Smooth muscle cell (in vitro differentiated cells): ENCODE data around the gene ZYG11B. TPM values are rescaled to one million over a fixed set of nuclear protein-coding genes. Genes with fewer than 3 reads are reported as not detected.
"Not testable (repeated sequence)": the region's sequence is repeated elsewhere in the genome, so short reads cannot be mapped to it uniquely, and the experiment has no call there.

Experiments
- DNase-seq: peaks from one replicate; lab custom pipeline; 2025; ENCODE audit not compliant: unreplicated experiment; lab: John Stamatoyannopoulos, UW
- H2AFZ ChIP-seq: fragments of 200-600 bp; sonication (generic); 2 replicates; pipeline ENCODE4 v1.6.0; 2016; ENCODE audit warnings: antibody characterized with exemption, low read depth, mild to moderate bottlenecking
- H3F3A ChIP-seq: fragments of 200-600 bp; sonication (generic); 2 replicates; pipeline ENCODE4 v1.6.0; 2017; ENCODE audit warnings: antibody characterized with exemption, low read depth
- H3K27ac ChIP-seq: fragments of 200-600 bp; sonication (generic); 2 replicates; pipeline ENCODE4 v1.5.1; 2016; ENCODE audit warnings: low read depth, mild to moderate bottlenecking
- H3K27me3 ChIP-seq: fragments of 200-600 bp; sonication (generic); 2 replicates; pipeline ENCODE4 v1.6.1; 2016; ENCODE audit warnings: low read depth, mild to moderate bottlenecking
- H3K36me3 ChIP-seq: fragments of 200-600 bp; sonication (generic); 2 replicates; pipeline ENCODE4 v1.5.1; 2016; ENCODE audit warnings: low read depth
- H3K4me1 ChIP-seq: fragments of 200-600 bp; sonication (generic); 2 replicates; pipeline ENCODE4 v1.5.1; 2016; ENCODE audit warnings: low read depth
- H3K4me2 ChIP-seq: fragments of 200-600 bp; sonication (generic); 2 replicates; pipeline ENCODE4 v1.6.0; 2016; ENCODE audit warnings: mild to moderate bottlenecking
- H3K4me3 ChIP-seq: fragments of 200-600 bp; sonication (generic); 2 replicates; pipeline ENCODE4 v1.5.1; 2016; ENCODE audit warnings: mild to moderate bottlenecking
- H3K79me2 ChIP-seq: fragments of 200-600 bp; sonication (generic); 2 replicates; pipeline ENCODE4 v1.6.0; 2016; ENCODE audit warnings: low read depth, mild to moderate bottlenecking
- H3K9ac ChIP-seq: fragments of 200-600 bp; sonication (generic); 2 replicates; pipeline ENCODE4 v1.6.0; 2016; ENCODE audit warnings: low read depth
- H3K9me3 ChIP-seq: fragments of 200-600 bp; sonication (generic); replicated peaks from 2 replicates; pipeline ENCODE4 v1.5.1; 2016; ENCODE audit warnings: low read depth
- H4K20me1 ChIP-seq: fragments of 200-600 bp; sonication (generic); 2 replicates; pipeline ENCODE4 v1.6.0; 2016; ENCODE audit warnings: low read depth
- WGBS: methylation state at CpG from one replicate; pipeline ENCODE4 v1.1.7; 2016; ENCODE audit warnings: low lambda C conversion rate; 5-methylcytosine and 5-hydroxymethylcytosine counted together
- polyA plus RNA-seq: library from polyadenylated mRNA; unstranded; fragments of >200 nt; fragmentation: Nextera tagmentation; extraction: Ambion mirVana; gene quantifications from 2 replicates; pipeline ENCODE4 v1.2.1, GENCODE V29; 2016
- total RNA-seq: library from RNA; depleted of rRNA; stranded (reverse); fragments of >200 nt; gene quantifications from 2 replicates; pipeline ENCODE4 v1.2.3, GENCODE V29; 2014
- TF ChIP-seq, protein P1 (sequence below): fragments of 200-600 bp; sonication (generic); IDR thresholded peaks from 2 replicates; pipeline ENCODE4 v1.5.1; 2017; ENCODE audit warnings: borderline replicate concordance, mild to moderate bottlenecking, antibody characterized with exemption; ENCODE audit not compliant: insufficient read depth, poor library complexity, severe bottlenecking

The ZYG11B gene
- total and polyA plus RNA-seq, 2 experiments from 2014 or later: 8.8 to 36.0 TPM

DNA sequence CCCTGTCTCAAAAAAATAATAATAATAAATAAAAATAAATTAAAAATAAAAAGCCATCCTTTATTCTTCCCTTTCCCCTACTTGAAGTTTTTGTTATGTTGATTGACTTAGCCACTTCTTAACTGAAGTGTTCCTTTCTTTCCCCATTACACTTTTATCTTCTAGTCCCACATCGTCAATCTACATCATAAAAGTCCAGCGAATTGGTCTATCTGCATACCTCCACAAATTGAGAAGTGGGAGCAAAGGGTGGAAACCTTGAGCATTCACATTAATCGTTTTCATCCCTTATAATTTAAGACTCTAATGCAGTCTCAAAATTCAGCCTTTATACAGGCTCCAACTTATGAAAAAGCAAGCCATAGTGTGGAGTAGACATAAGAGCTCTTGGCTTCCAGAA is 109.8 kb downstream of the ZYG11B start:
- Histone ChIP-seq H3K27me3 (no peaks in the 10 kb centered on the region), H3K4me2 (no peak overlapping the region), H3K27ac (no peak overlapping the region), H3K79me2 (no peaks in the 10 kb centered on the region), H3K4me3 (no peak overlapping the region), H3K36me3 (no peaks in the 10 kb centered on the region), H3F3A (no peaks in the 10 kb centered on the region), H3K9me3 (no peaks in the 10 kb centered on the region), H3K9ac (no peak overlapping the region), H3K4me1 (no peaks in the 10 kb centered on the region), H4K20me1 (no peaks in the 10 kb centered on the region), H2AFZ (no peak overlapping the region)
- TF ChIP-seq, protein P1, sequence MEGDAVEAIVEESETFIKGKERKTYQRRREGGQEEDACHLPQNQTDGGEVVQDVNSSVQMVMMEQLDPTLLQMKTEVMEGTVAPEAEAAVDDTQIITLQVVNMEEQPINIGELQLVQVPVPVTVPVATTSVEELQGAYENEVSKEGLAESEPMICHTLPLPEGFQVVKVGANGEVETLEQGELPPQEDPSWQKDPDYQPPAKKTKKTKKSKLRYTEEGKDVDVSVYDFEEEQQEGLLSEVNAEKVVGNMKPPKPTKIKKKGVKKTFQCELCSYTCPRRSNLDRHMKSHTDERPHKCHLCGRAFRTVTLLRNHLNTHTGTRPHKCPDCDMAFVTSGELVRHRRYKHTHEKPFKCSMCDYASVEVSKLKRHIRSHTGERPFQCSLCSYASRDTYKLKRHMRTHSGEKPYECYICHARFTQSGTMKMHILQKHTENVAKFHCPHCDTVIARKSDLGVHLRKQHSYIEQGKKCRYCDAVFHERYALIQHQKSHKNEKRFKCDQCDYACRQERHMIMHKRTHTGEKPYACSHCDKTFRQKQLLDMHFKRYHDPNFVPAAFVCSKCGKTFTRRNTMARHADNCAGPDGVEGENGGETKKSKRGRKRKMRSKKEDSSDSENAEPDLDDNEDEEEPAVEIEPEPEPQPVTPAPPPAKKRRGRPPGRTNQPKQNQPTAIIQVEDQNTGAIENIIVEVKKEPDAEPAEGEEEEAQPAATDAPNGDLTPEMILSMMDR: no peak
- WGBS: 46% methylated on average over 3 of the region's 3 CpGs
- no peak for DNase-seq

DNA sequence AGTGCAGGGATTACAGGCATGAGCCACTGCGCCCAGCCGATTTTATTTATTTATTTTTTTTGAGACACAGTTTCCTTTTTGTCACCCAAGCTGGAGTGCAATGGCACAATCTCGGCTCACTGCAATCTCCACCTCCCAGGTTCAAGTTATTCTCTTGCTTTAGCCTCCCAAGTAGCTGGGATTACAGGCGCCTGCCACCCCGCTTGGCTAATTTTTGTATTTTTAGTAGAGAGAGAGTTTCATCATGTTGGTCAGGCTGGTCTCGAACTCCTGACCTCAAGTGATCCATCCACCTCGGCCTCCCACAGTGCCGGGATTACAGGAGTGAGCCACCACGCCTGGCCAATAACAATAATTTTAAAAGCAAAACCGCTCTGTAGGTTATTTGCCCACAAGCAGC is 112.9 kb downstream of the ZYG11B start:
- H4K20me1 ChIP-seq, H3K79me2 ChIP-seq, H3K9me3 ChIP-seq, DNase-seq, H3K4me2 ChIP-seq, H2AFZ ChIP-seq, H3K4me3 ChIP-seq, H3K9ac ChIP-seq, H3F3A ChIP-seq, H3K4me1 ChIP-seq, H3K36me3 ChIP-seq, H3K27ac ChIP-seq: not testable (repeated sequence)
- 94% methylated on average over 10 of the region's 10 CpGs for WGBS
- peaks cover 26% of the 10 kb centered on the region for H3K27me3 ChIP-seq

DNA sequence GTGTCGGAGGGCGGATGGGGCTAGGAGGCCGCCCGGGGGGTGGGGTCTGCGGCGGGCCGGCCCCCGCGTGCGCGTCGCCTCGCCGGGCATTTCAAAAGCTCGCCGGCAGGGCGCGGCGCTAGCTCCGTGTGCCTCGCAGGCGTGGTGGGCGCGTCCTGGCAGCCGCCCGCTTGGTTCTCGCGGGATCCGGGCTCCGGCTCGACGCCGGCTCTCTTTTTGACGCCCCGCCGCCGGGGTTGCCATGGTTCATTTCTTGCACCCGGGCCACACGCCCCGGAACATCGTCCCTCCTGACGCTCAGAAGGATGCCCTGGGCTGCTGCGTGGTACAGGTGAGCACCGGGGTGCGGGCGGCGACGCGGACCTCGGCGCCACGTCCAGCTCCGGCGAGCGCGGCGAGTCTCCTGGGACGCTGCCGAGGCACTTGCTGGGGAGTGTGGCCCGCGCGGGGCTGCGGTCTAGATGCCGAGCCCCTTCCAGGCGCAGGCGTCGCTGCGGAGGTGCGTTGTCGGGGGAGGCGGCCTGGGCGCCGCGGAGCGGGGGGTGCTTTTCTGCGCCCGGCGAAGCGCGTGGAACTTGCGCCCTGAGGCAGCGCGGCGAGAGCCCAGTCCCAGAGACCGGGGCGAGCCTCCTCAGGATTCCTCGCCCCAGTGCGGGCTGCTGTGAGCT is 116.5 kb downstream of the ZYG11B start, which contains the start of gene ZYG11A:
ZYG11A (plus strand) TSS at position 118 of the 668 bp plus-strand sequence; CDS start at position 242, 124 bp downstream.
- no peaks in the 10 kb centered on the region for H3F3A ChIP-seq
- H3K36me3 ChIP-seq: no peaks in the 10 kb centered on the region
- DNase-seq: no peak
- no peaks in the 10 kb centered on the region for H3K79me2 ChIP-seq
- peaks cover 35% of the 10 kb centered on the region for H3K27me3 ChIP-seq
- whole genome bisulfite sequencing: 2% methylated on average over 65 of the region's 88 CpGs
- H3K4me1 ChIP-seq: peaks cover 3% of the 10 kb centered on the region
- no peak within 1 kb of the TSS for H3K9ac ChIP-seq
- peak within 1 kb of the TSS; percentile 89 for H2AFZ ChIP-seq
- H3K4me3 ChIP-seq: peak within 1 kb of the TSS; percentile 55
- no peaks in the 10 kb centered on the region for H4K20me1 ChIP-seq
- no peaks in the 10 kb centered on the region for H3K9me3 ChIP-seq
- H3K27ac ChIP-seq: no peak within 1 kb of the TSS
- TF ChIP-seq, protein P1: peak; percentile 22
- peak within 1 kb of the TSS; percentile 88 for H3K4me2 ChIP-seq

DNA sequence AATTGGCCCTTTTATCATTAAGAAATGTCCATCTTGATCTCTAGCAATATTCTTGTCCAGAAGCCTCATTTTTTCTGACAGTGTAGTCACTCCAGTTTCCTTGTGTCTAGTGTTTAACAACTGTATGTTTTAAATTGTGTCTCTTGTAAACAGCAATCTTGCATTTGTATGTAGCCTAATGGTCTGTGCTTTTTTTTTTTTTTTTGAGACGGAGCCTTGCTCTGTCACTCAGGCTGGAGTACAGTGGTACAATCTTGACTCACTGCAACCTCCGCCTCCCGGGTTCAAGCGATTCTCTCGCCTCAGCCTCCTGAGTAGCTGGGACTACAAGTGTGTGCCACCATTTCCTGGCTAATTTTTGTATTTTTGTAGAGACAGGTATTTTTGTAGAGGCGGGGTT is 118.9 kb downstream of the ZYG11B start:
- WGBS: 76% methylated on average over 6 of the region's 6 CpGs
- not testable (repeated sequence) for H3K9me3 ChIP-seq, H3F3A ChIP-seq, H3K9ac ChIP-seq, H3K27ac ChIP-seq, H3K4me2 ChIP-seq, H3K4me3 ChIP-seq, H3K4me1 ChIP-seq, DNase-seq, H3K79me2 ChIP-seq, H4K20me1 ChIP-seq, H2AFZ ChIP-seq, H3K36me3 ChIP-seq
- H3K27me3 ChIP-seq: peaks cover 35% of the 10 kb centered on the region
